Astrocyte of the cerebellum (primary cell): ENCODE data around the gene MTUS2.

Experiments used
- DNase-seq: peaks from one replicate; pipeline ENCODE4 v3.0.0-alpha.2; 2011; ENCODE audit warnings: low read depth
- H3K4me3 ChIP-seq: 2 replicates; pipeline ENCODE4 v1.5.1; 2011; ENCODE audit warnings: mild to moderate bottlenecking, low read depth, low read length, moderate library complexity
- CTCF ChIP-seq: IDR thresholded peaks from 2 replicates; pipeline ENCODE4 v1.5.1; 2012; ENCODE audit warnings: low read length, low read depth, moderate library complexity, mild to moderate bottlenecking; ENCODE audit errors: missing control alignments
- in situ Hi-C: cut with HindIII; loops from 2 replicates; pipeline ENCODE4 v1.10.0; 2017; ENCODE audit warnings: low sequenced_read_pairs

Gene MTUS2

GRCh38 chr13:28851422-28851821 lies 31.3 kb downstream of the MTUS2 start:
- DNase-seq: no peak
- in situ Hi-C loops: no loop called here
- no peak for TF ChIP-seq CTCF
- H3K4me3 ChIP-seq: no peak overlapping the region

GRCh38 chr13:28854657-28855056 lies 34.5 kb downstream of the MTUS2 start:
- in situ Hi-C loops: no loop called here
- no peak for TF ChIP-seq CTCF
- H3K4me3 ChIP-seq: no peak overlapping the region
- no peak for DNase-seq

GRCh38 chr13:28856287-28856686 lies 36.1 kb downstream of the MTUS2 start:
- DNase-seq: no peak
- in situ Hi-C loops: no loop called here
- TF ChIP-seq CTCF: no peak
- H3K4me3 ChIP-seq: no peak overlapping the region

- no peak for DNase-seq
- in situ Hi-C loops: no loop called here
- TF ChIP-seq CTCF: no peak
Measured at GRCh38 chr13:28859069-28859468, 38.9 kb downstream of the MTUS2 start.

GRCh38 chr13:28859717-28860116 lies 39.6 kb downstream of the MTUS2 start:
- TF ChIP-seq CTCF: no peak
- H3K4me3 ChIP-seq: no peak overlapping the region
- in situ Hi-C loops: no loop called here
- no peak for DNase-seq

More at GRCh38 chr13:28859069-28859468, 38.9 kb downstream of the MTUS2 start:
- H3K4me3 ChIP-seq: no peak overlapping the region

GRCh38 chr13:28864544-28864943 lies 44.4 kb downstream of the MTUS2 start:
- no peak overlapping the region for H3K4me3 ChIP-seq
- DNase-seq: no peak
- TF ChIP-seq CTCF: no peak
- in situ Hi-C loops: no loop called here
